T47D (cell line): ENCODE results near the gene DBT.
A peak's percentile ranks its signal among the peaks of the same experiment; 100 is the strongest.

ENCODE experiments used
- DNase-seq, 2 experiments: peaks; one replicate each; pipeline versions ENCODE4 v3.0.0 to v3.0.0-alpha.2; 2011 to 2012; ENCODE audit warnings: low read depth in 1 of 2, low spot score in 1 of 2
- JUND ChIP-seq: IDR thresholded peaks from 2 replicates; pipeline ENCODE4 v1.6.1; 2012; ENCODE audit warnings: low read depth
- in situ Hi-C: cut with HindIII; loops from 2 replicates; pipeline ENCODE4 v1.10.0; 2016; ENCODE audit warnings: low sequenced_read_pairs, low pct_unique_long_range_greater_than_20kb

DBT gene

DNA sequence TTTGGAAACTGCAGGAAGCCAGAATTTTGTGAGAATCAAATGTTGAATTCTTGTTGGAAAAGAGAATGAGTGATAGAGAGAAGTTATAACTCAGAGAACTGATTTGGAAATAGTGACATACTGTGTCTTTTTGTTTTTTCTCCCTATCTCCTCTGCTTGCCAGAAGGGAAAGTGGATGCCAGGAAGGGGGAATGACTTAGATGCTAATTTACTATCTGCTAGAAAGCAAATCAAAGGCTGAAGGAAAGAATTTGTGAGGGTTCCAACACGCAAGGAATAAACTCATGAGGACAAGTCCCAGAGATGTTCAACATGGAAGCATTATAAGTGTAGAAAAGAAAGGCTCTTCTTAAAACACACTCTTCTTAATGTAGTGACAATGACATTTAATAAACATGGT lies 51.0 kb downstream of the DBT start:
- in situ Hi-C loops: no loop called here
- no peak for DNase-seq
- TF ChIP-seq JUND: no peak

DNA sequence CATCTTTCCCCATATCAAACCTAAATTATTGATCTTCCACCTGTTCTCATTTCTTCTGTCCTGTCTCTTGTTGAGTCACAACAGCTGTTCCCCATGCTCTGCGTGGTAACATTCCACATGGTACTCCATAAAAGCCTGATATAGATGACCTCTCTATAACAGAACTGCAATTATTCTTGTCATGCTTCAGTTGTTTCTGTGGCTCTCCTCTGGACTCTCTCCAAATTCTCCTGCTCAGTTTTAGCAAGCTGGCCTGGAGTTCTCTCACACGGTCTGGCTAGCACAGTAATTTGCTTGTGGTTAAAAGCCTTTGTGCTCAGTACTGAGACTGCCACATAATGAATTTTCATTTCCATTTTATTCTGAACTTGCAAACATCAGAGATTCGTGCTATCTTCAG lies 61.0 kb downstream of the DBT start:
- in situ Hi-C loops: no loop called here
- DNase-seq: no peak

DNA sequence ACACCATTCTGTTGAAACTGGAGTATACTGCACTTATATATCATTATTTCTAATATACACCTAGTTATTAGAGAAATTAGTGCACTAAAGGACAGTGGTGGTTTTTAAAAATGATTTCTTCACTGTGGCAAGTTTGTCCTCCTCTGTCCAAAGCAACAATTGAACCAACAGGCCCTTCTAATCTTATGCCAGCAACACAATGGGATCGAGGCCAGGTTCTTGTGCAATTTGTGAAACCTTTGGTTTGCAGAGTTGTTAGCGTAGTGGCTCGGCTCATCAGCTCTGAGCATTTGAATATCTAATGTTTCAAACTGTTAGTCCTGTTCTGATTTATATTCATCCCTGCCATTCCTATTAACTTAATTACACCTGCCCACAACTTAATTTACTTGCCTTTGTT lies 61.7 kb downstream of the DBT start:
- TF ChIP-seq JUND: no peak
- in situ Hi-C loops: no loop called here
- DNase-seq: peak in 1 of 2 experiments; percentile 5

More for the DNA sequence above, 61.0 kb downstream of the DBT start:
- TF ChIP-seq JUND: no peak

DNA sequence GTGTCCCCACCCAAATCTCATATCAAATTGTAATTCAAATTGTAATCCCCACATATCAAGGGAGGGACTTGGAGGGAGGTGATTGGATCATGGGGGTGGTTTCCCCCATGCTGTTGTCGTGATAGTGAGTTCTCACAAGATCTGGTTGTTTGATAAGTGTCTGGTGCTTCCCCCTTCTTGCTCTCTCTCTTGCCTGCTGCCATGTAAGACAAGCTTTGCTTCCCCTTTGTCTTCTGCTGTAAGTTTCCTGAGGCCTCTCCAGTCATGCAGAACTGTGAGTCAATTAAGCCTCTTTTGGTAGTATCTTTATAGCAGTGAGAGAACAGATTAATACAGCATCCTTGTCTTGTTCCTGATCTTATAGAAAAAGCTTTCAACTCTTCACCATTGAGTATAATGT lies 65.1 kb downstream of the DBT start:
- TF ChIP-seq JUND: no peak
- in situ Hi-C loops: no loop called here
- DNase-seq: no peak

DNA sequence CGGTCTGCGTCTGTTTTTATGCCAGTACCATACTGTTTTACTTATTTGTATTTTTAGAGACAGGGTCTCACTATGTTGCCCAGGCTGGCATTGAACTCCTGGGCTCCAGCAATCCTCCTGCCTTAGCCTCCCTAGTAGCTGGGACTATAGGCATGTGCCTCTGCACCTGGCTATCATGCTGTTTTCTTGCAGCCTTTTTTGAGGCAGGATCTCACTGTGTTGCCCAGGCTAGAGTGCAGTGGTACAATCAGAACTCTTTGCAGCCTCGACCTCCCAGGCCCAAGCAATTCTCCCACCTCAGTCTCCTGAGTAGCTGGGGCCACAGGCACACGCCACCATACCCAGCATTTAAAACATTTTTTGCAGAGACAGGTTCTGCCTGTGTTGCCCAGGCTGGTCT lies 66.3 kb downstream of the DBT start:
- in situ Hi-C loops: no loop called here
- DNase-seq: no peak

DNA sequence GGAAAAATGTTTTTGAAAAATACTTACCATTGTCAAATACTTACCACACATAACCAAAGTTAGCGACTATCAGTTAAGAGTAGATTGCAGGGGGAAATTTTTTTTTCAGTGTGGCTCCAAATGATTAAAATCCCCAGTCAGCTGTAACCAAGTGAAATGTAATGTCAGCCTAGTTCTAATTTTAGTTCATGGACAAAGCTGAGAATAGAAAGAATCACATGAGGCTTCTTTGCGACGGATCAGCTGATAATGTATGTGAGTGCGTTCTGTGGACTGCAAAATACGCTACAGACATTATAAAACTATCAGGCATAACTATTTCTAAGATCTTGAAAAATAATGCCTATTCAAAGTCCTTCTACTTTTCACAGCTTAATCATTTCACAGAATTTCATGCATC lies 71.5 kb downstream of the DBT start, which contains the start of gene LRRC39:
TSS of gene LRRC39 (minus strand) at position 166 of the 400 bp plus-strand sequence. CDS start 9,740 bp downstream, outside the sequence.
- in situ Hi-C loops: no loop called here
- no peak for DNase-seq
- TF ChIP-seq JUND: no peak

More for the DNA sequence above, 66.3 kb downstream of the DBT start:
- TF ChIP-seq JUND: no peak

DNA sequence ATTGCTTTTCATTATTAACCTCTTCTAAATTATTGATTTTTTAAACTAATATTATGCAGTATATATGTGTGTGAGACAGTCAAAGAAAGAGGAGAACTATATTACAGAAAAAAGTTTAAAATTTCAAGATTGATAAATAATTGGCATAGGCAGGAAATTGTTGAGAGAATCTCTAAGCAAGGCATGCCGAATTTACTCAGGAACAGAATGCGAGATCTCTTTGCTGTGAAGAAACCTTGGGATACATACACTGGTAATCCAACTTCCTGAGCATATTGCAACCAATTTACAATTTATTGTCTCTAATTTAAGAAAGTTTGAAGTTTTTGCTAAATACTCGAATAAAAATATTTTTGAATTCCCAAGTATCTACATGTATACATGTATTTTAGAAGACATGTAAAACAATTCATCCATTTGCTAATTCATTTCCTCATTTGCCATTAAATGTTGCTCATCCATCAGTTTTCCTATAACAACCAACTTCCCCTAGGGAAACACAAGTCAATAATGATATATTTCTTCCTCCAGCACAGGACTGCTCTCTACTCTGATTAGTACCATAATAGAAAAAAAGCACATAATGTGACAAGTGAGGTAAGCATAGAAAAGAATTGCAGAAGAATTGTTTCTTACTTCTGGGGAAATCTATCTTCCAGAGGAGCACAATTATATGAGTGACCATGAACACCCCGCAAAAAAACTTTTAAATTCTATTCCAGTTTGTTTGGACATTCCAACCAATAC lies 72.2 kb downstream of the DBT start:
- in situ Hi-C loops: no loop called here

DNA sequence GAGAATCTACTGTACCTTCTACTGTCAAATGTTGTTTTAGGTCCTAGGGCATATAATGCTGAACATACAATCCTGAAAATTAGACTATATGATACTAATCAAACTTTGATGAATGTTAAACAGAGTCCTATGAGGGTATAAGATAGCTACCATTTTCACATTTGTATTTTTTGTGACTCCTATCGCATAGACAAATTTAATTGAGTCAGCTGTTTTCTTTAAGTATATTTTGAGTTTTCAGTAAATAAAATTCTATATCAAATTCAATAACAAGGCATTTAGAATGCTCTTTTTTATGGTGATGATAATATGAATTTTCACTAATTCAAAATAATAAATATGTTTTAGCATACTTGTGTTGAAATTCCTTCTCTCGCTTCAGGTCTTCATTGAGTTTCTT lies 81.6 kb downstream of the DBT start:
- in situ Hi-C loops: no loop called here
- no peak for TF ChIP-seq JUND
- DNase-seq: no peak

More for the DNA sequence above, 72.2 kb downstream of the DBT start:
- DNase-seq: no peak
- no peak for TF ChIP-seq JUND

DNA sequence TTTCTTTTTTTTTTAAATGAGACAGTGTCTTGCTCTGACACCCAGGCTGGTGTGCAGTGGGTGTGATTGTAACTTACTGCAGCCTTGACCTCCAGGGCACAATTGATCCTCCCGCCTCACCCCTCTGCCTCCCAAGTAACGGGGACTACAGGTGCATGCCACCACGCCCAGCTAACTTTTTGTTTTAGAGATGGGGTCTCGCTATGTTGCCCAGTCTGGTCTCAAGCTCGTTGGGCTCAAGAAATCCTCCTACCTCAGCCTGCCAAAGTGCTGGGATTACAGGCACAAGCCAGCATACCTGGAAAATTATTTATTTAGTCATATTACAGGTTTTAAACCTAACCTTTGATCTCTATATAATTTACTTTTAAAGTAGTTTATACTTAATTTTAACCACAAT lies 84.9 kb downstream of the DBT start:
- no peak for TF ChIP-seq JUND
- no peak for DNase-seq
- in situ Hi-C loops: no loop called here

DNA sequence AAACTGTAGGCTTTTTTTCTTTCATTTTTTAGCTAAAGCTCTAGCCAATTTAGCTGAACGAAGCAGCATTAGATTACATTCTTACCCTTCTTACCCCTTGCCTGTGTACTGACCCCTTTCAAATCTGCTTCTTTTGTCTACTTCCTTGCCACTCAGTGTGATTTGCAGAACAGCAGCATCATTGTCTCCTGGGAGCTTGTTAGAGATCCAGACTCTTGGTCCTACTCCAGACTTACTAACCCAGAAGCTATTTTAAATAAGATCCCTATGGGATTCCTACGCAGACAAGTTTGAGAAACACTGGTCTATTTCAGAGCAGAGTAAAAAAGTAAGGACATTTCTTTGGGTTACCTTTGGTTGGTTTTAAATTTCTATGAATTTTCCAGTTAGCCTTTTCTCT lies 85.4 kb downstream of the DBT start:
- in situ Hi-C loops: no loop called here
- DNase-seq: no peak
- no peak for TF ChIP-seq JUND

DNA sequence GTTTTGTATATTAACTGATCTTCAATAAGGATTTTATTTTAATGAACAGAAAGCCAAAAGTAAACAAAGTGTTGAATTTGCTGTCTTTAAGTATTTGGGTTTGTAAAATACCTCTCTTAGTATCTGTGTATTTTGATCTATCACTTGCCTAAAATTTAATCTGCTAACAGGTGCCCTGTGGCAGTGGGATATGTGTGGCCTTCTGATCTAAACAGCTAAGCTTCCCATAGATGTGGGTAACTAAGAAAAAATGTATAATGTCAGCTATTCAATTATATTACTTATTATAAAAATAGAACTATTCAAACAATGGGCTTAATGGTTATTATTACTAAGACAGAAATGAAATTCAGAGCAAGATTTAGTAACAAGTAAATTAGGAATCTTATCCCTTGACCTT lies 86.8 kb downstream of the DBT start:
- no peak for TF ChIP-seq JUND
- no peak for DNase-seq
- in situ Hi-C loops: no loop called here

DNA sequence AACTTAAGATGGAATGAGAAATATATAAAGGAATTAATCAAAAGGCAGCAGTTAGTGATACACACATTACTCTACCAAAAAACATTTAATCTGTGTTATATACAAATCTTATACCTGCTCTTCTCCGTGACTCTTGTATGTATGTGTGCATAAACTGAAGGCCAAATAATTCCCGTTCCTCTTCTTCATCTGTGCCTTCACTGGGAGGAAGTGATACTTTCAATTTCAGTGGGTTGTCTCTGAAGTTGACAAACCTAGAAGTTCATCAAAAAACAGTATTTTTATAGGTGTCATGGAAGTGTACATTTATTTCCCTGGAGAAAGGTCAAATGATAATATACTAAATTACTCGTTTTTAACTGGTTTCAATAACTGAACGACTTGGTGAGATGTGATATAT lies 97.4 kb downstream of the DBT start:
- no peak for TF ChIP-seq JUND
- in situ Hi-C loops: no loop called here
- no peak for DNase-seq

DNA sequence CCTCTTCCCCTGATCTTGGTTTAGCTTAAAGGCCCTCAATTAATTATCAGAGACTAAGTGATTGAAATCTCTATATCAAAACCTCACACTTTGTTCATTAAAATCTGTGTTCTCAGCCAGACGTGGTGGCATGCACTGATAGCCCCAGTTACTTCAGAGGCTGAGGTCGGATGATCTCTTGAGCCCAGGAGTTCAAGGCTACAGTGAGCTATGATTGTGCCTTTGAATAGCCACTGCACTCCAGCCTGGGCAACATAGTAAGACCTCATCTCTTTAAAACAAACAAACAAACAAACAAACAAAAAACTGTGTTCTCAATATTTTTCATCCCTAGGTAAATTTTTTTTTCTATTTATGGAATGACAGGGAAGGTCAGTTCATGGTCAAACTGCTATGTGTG lies 98.0 kb downstream of the DBT start:
- TF ChIP-seq JUND: no peak
- no peak for DNase-seq
- in situ Hi-C loops: no loop called here

DNA sequence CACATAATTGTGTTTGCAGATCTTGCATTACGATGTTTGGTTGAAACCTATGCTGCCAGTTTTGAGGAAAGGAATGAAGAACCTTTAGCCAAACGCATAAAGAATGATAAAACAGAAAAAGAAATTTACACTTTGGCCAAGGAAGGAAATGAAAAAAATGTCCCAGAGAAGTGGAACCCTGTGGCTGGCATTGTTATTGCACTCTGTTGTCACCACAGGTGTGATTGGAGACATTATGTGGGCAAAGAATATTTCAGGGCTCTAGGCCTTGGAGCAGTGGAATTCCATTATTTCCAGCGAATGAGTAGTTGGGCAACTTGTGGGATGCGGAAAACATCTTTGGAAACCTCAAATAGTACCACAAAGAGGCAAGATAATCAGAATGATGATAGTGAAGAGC lies 101.8 kb downstream of the DBT start:
- in situ Hi-C loops: no loop called here
- no peak for TF ChIP-seq JUND
- no peak for DNase-seq
